C4-2B (cell line): ENCODE measurements around the gene BCL2L13.

Experiments
- H3K27ac ChIP-seq: fragments of 450-650 bp; 2 replicates; pipeline ENCODE4 v1.5.1; 2017
- CTCF ChIP-seq: fragments of 450-650 bp; conservative IDR thresholded peaks from 2 replicates; pipeline ENCODE4 v1.5.1; 2017; ENCODE audit warnings: mild to moderate bottlenecking
- ZFX ChIP-seq: fragments of 450-650 bp; IDR thresholded peaks from 2 replicates; pipeline ENCODE4 v1.6.1; 2017

Gene BCL2L13

GRCh38 chr22:17698948-17699347 is 60.4 kb downstream of the BCL2L13 start:
- no peak for TF ChIP-seq CTCF
- no peak for TF ChIP-seq ZFX
- H3K27ac ChIP-seq, result no peak overlapping the region

- H3K27ac ChIP-seq, result no peak overlapping the region
Measured at GRCh38 chr22:17699696-17700340, 61.3 kb downstream of the BCL2L13 start.

GRCh38 chr22:17700778-17701177 is 62.2 kb downstream of the BCL2L13 start:
- no peak overlapping the region for H3K27ac ChIP-seq
- no peak for TF ChIP-seq CTCF
- TF ChIP-seq ZFX, result no peak

More at GRCh38 chr22:17699696-17700340, 61.3 kb downstream of the BCL2L13 start:
- TF ChIP-seq ZFX, result no peak
- no peak for TF ChIP-seq CTCF

GRCh38 chr22:17703811-17704210 is 65.3 kb downstream of the BCL2L13 start:
- H3K27ac ChIP-seq, result no peak overlapping the region
- TF ChIP-seq CTCF, result no peak
- TF ChIP-seq ZFX, result no peak

GRCh38 chr22:17705546-17705945 is 67.0 kb downstream of the BCL2L13 start:
- H3K27ac ChIP-seq, result peak overlapping the region; percentile 85
- TF ChIP-seq ZFX, result no peak
- no peak for TF ChIP-seq CTCF

- TF ChIP-seq ZFX (no peak), CTCF (no peak)
- H3K27ac ChIP-seq, result peak overlapping the region; percentile 85
Measured at GRCh38 chr22:17705951-17706900, 67.7 kb downstream of the BCL2L13 start.

- no peak overlapping the region; the same call in 1 of the 2 replicates for H3K27ac ChIP-seq
- no peak for TF ChIP-seq CTCF
- TF ChIP-seq ZFX, result no peak
Measured at GRCh38 chr22:17706947-17707346, 68.4 kb downstream of the BCL2L13 start.
